GM12878 (cell line): ENCODE data around the gene ADORA2B. TPM values are rescaled to one million over a fixed set of nuclear protein-coding genes. Genes with fewer than 3 reads are reported as not detected.

Source experiments
- ATAC-seq: fragments of 200-7000 bp; cut with Tn5 transposase; 3 replicates; pipeline ENCODE4 v1.9.1; 2020; ENCODE audit warnings: mild to moderate bottlenecking, moderate library complexity
- Bru-seq: library from RNA; stranded (reverse); fragments of 400-500 nt; gene quantifications from one replicate; lab custom pipeline; 2021; lab: Mats Ljungman, UMichigan
- BruChase-seq, 2 experiments: library from RNA; stranded (reverse); fragments of 400-500 nt; gene quantifications; one replicate each; lab custom pipeline; 2021; lab: Mats Ljungman, UMichigan
- BruUV-seq: library from RNA; stranded (reverse); fragments of 400-500 nt; replicated peaks from 2 replicates; lab custom pipeline; 2021; lab: Mats Ljungman, UMichigan
- CTCF ChIA-PET: fragments of 300-600 bp; sonication (Branson Sonifier 250); formaldehyde crosslinking; extraction: SDS; loops from one replicate; lab custom pipeline; 2021; ENCODE audit warnings: inconsistent platforms; lab: Yijun Ruan, JAX
- POLR2A ChIA-PET: fragments of 350-600 bp; formaldehyde crosslinking; extraction: SDS; loops from one replicate; lab custom pipeline; 2021; ENCODE audit warnings: inconsistent platforms; lab: Charles Lee
- RAD21 ChIA-PET: fragments of 300-600 bp; sonication (Branson Sonifier 250); formaldehyde crosslinking; loops from one replicate; lab custom pipeline; 2023; ENCODE audit warnings: antibody characterized with exemption; ENCODE audit not compliant: unreplicated experiment; lab: Charles Lee
- SMC1A ChIA-PET: fragments of 300-600 bp; sonication (Branson Sonifier 250); formaldehyde crosslinking; loops from one replicate; lab custom pipeline; 2023; ENCODE audit not compliant: unreplicated experiment, uncharacterized antibody; lab: Charles Lee
- DNase-seq: peaks from one replicate; pipeline ENCODE4 v3.0.0-alpha.2; 2011; ENCODE audit warnings: low read depth, low spot score
- FAIRE-seq: peaks from 3 replicates; lab custom pipeline; 2011; peaks lifted over from hg19 to GRCh38; lab: Jason Lieb, UNC
- H2AFZ ChIP-seq: 2 replicates; pipeline ENCODE4 v1.6.0; 2011; ENCODE audit warnings: low read depth, low read length, control low read depth; ENCODE audit not compliant: control insufficient read depth
- H3K27ac ChIP-seq: 2 replicates; pipeline ENCODE4 v1.5.1; 2011; ENCODE audit warnings: control low read depth; ENCODE audit not compliant: control insufficient read depth, insufficient read depth
- H3K27me3 ChIP-seq, 2 experiments: replicated peaks in 1 of 2; 2 replicates each; pipeline versions ENCODE4 v1.6.0 to v1.6.1; 2011; ENCODE audit warnings: low read length in 1 of 2; ENCODE audit not compliant: control insufficient read depth in 2 of 2, insufficient read depth in 2 of 2
- H3K36me3 ChIP-seq, 2 experiments: 2 replicates each; pipeline ENCODE4 v1.5.1; 2011; ENCODE audit warnings: low read length in 1 of 2; ENCODE audit not compliant: control insufficient read depth in 2 of 2, insufficient read depth in 2 of 2
- H3K4me1 ChIP-seq: 2 replicates; pipeline ENCODE4 v1.6.1; 2011; ENCODE audit warnings: mild to moderate bottlenecking, low read length, moderate library complexity, mixed read lengths; ENCODE audit not compliant: control insufficient read depth, insufficient read depth
- H3K4me2 ChIP-seq: 2 replicates; pipeline ENCODE4 v1.6.0; 2011; ENCODE audit warnings: control low read depth; ENCODE audit not compliant: control insufficient read depth, insufficient read depth
- H3K4me3 ChIP-seq: fragments of 200-600 bp; sonication (generic); 2 replicates; pipeline ENCODE4 v1.5.1; 2016
- H3K79me2 ChIP-seq: 2 replicates; pipeline ENCODE4 v1.6.0; 2011; ENCODE audit warnings: low read length; ENCODE audit not compliant: control insufficient read depth, insufficient read depth
- H3K9ac ChIP-seq: 2 replicates; pipeline ENCODE4 v1.8.0; 2011; ENCODE audit warnings: low read length, control low read depth, mixed read lengths; ENCODE audit not compliant: control insufficient read depth, insufficient read depth
- H3K9me3 ChIP-seq: replicated peaks from 3 replicates; pipeline ENCODE4 v1.5.1; 2011; ENCODE audit warnings: mild to moderate bottlenecking, low read length; ENCODE audit not compliant: control insufficient read depth, insufficient read depth
- H4K20me1 ChIP-seq: 2 replicates; pipeline ENCODE4 v1.6.0; 2011; ENCODE audit not compliant: control insufficient read depth, insufficient read depth
- DPF2 ChIP-seq: fragments of 450-650 bp; IDR thresholded peaks from 2 replicates; pipeline ENCODE4 v1.6.1; 2017; ENCODE audit warnings: mild to moderate bottlenecking
- GATAD2B ChIP-seq: fragments of 450-650 bp; conservative IDR thresholded peaks from 2 replicates; pipeline ENCODE4 v1.6.1; 2017; ENCODE audit warnings: low read depth, mild to moderate bottlenecking, moderate library complexity
- MYC ChIP-seq: IDR thresholded peaks from 2 replicates; pipeline ENCODE4 v1.6.1; 2011; ENCODE audit warnings: mild to moderate bottlenecking, low read length, moderate library complexity, inconsistent platforms; ENCODE audit not compliant: insufficient read depth, insufficient replicate concordance, insufficient read length, severe bottlenecking
- RAD21 ChIP-seq: IDR thresholded peaks from 2 replicates; pipeline ENCODE4 v1.6.1; 2011; ENCODE audit warnings: mild to moderate bottlenecking, low read depth, low read length, moderate library complexity; ENCODE audit not compliant: insufficient read depth
- SIX5 ChIP-seq: IDR thresholded peaks from 2 replicates; pipeline ENCODE4 v1.6.1; 2011; ENCODE audit warnings: mild to moderate bottlenecking, low read depth, low read length, moderate library complexity; ENCODE audit not compliant: severe bottlenecking
- SMARCA5 ChIP-seq: fragments of 450-650 bp; IDR thresholded peaks from 2 replicates; pipeline ENCODE4 v1.6.1; 2017; ENCODE audit warnings: mild to moderate bottlenecking
- SUZ12 ChIP-seq: fragments of 200-600 bp; sonication (generic); IDR thresholded peaks from one replicate; pipeline ENCODE4 v1.6.1; 2018; ENCODE audit warnings: antibody characterized with exemption, mild to moderate bottlenecking; ENCODE audit not compliant: unreplicated experiment
- YBX1 ChIP-seq: fragments of 450-650 bp; IDR thresholded peaks from 2 replicates; pipeline ENCODE4 v1.6.1; 2016; ENCODE audit warnings: antibody characterized with exemption
- WGBS: methylation state at CpG from one replicate; pipeline ENCODE4 v1.1.6; 2016; ENCODE audit warnings: low lambda C conversion rate; ENCODE audit not compliant: insufficient replicate concordance, insufficient coverage; ENCODE audit errors: missing lambda C conversion rate; 5-methylcytosine and 5-hydroxymethylcytosine counted together
- in situ Hi-C: fragments of 300-500 bp; cut with MboI; formaldehyde crosslinking; loops from 9 replicates; pipeline ENCODE4 v1.14.3; 2018; ENCODE audit warnings: mixed read lengths
- intact Hi-C: fragments of 100-400 bp; cut with micrococcal nuclease; formaldehyde crosslinking; loops from one replicate; pipeline ENCODE4 v1.14.2; 2022; ENCODE audit not compliant: unreplicated experiment
- long read RNA-seq, 2 experiments: library from polyadenylated mRNA; unstranded; transcript quantifications; one replicate each; pipeline ENCODE4 v2.0.0, GENCODE V29; 2019 to 2020
- polyA minus RNA-seq, 3 experiments: library from RNA; depleted of rRNA, polyadenylated mRNA; stranded (reverse); fragments of >200 nt; gene quantifications; 2 replicates each; pipeline ENCODE4 v1.2.3, GENCODE V29; 2011
- polyA plus RNA-seq, 11 experiments: library from polyadenylated mRNA; depleted of rRNA in 4 of 11; unstranded in 6 of 11; stranded (reverse) in 5 of 11; fragments of >200 nt; fragmentation: Nextera tagmentation in 4 of 11; fragmentation: Illumina TruSeq in 1 of 11; extraction: Ambion mirVana in 4 of 11; extraction: Trizol in 1 of 11; gene quantifications; 1 replicate in 1 of 11; 2 replicates in 10 of 11; pipeline versions ENCODE4 v1.2.1 to v1.2.3, GENCODE V29; 2011 to 2016; ENCODE audit warnings: inconsistent platforms in 2 of 11, missing spikeins in 2 of 11, low read depth in 1 of 11
- total RNA-seq, 4 experiments: library from RNA; depleted of rRNA in 3 of 4; stranded (reverse); fragments of >200 nt in 3 of 4; fragmentation: Illumina TruSeq in 1 of 4; extraction: Trizol in 1 of 4; gene quantifications; 2 replicates each; pipeline versions ENCODE4 v1.2.1 to v1.2.3, GENCODE V29; 2013 to 2021
- TF ChIP-seq, protein P1 (sequence below): fragments of 150-350 bp; IDR thresholded peaks from 2 replicates; pipeline ENCODE4 v1.6.1; 2014; ENCODE audit warnings: mild to moderate bottlenecking, low read depth, low read length
- TF ChIP-seq, protein P2 (sequence below): IDR thresholded peaks from 2 replicates; pipeline ENCODE4 v1.6.1; 2012; ENCODE audit warnings: low read depth, low read length, improper control_type of control experiment
- TF ChIP-seq, protein P3 (sequence below): fragments of 450-650 bp; IDR thresholded peaks from 2 replicates; pipeline ENCODE4 v1.6.1; 2016; ENCODE audit warnings: mild to moderate bottlenecking, moderate library complexity, borderline replicate concordance

ADORA2B gene
- total RNA-seq (2013; cell fraction: nucleolus; rRNA removed) = 0.29 and 0.44 TPM in 2 replicates
- total RNA-seq (2014; rRNA removed) (0.11 and 0.17 TPM in 2 replicates), total RNA-seq (2014; rRNA removed; fragmentation: Illumina TruSeq; extraction: Trizol) (0.14 and 0.22 TPM in 2 replicates), total RNA-seq (2021) (0.21 and 0.31 TPM in 2 replicates), polyA plus RNA-seq (2011; rRNA removed) (0.15 and 0.19 TPM in 2 replicates), polyA plus RNA-seq (2014; fragmentation: Illumina TruSeq; extraction: Trizol) (0.09 TPM in 1 of 2 replicates, not detected in the other), polyA plus RNA-seq (2014; fragmentation: Nextera tagmentation; extraction: Ambion mirVana) (under 1 TPM; 0.13 to 0.16 TPM), polyA plus RNA-seq (2014; rRNA removed) (0.05 and 0.11 TPM in 2 replicates), polyA plus RNA-seq (2016; fragmentation: Nextera tagmentation; extraction: Ambion mirVana) (under 1 TPM; 0.35 to 0.42 TPM), polyA minus RNA-seq (2011; rRNA and poly(A)+ RNA removed) (0.26 and 0.37 TPM in 2 replicates), Bru-seq, nascent RNA (percentile 38 among the genes with signal in this experiment), BruChase-seq, experiment 1, labeled RNA remaining after a 6-hour chase (percentile 27 among the genes with signal in this experiment), BruChase-seq, experiment 2, labeled RNA remaining after a 2-hour chase (percentile 25 among the genes with signal in this experiment)
- polyA plus RNA-seq (2011; ENCODE audit: low read depth) = not detected
- 0.27 and 0.28 TPM in 2 replicates for polyA plus RNA-seq (2011; cell fraction: cytosol; rRNA removed)
- 0.06 TPM in 1 of 2 replicates, not detected in the other for polyA plus RNA-seq (2011; cell fraction: nucleus; rRNA removed)
- polyA plus RNA-seq (2012) = 0.28 TPM in 1 of 2 replicates, not detected in the other
- polyA minus RNA-seq (2011; cell fraction: cytosol; rRNA and poly(A)+ RNA removed) = not detected in 2 replicates
- polyA minus RNA-seq (2011; cell fraction: nucleus; rRNA and poly(A)+ RNA removed) = 0.24 TPM in 1 of 2 replicates, not detected in the other
- long read RNA-seq, experiment 1 = 0 reads
- long read RNA-seq, experiment 2 = 0 reads

DNA sequence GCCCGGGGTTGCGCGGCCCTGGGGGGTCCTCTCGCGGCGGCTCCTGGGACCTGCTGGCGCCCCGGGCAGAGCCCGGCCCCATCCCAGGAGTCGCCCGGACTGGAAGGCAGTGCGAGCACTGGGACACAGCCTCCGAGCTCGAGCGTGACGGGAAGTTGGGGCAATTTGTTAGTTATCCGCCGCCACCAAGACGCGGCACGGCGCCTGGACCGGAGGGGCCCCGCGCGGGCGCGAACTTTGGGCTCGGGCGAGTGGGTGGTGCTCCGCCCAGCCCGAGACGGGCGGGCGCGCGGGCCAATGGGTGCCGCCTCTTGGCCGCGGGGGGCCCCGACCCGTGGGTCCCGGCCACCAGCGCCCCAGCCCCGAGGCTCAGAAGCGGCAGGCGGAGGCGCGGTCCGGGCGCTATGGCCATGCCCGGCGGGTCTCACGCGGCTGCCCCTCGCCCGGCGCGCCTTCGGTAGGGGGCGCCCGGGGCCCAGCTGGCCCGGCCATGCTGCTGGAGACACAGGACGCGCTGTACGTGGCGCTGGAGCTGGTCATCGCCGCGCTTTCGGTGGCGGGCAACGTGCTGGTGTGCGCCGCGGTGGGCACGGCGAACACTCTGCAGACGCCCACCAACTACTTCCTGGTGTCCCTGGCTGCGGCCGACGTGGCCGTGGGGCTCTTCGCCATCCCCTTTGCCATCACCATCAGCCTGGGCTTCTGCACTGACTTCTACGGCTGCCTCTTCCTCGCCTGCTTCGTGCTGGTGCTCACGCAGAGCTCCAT, at the start of gene ADORA2B:
Gene ADORA2B, plus strand, starts transcription at position 372 of the 768 bp plus-strand sequence. Its CDS starts 119 bp downstream, at position 491.
- peak within 1 kb of the TSS; percentile 79 for H3K4me2 ChIP-seq
- POLR2A ChIA-PET = no interaction called here
- H3K79me2 ChIP-seq = no peaks in the 10 kb centered on the region
- SMC1A ChIA-PET = interaction anchor here (1.5 kb wide), 1 partner anchor 53 kb away, joined by 5 read pairs; no protein-coding TSS in a partner anchor
- no peaks in the 10 kb centered on the region for H3K36me3 ChIP-seq
- no peaks in the 10 kb centered on the region for H3K4me1 ChIP-seq
- intact Hi-C loops (loop anchor here (1.0 kb wide), 1 partner anchor 53 kb away; no protein-coding TSS in a partner anchor), in situ Hi-C loops (no loop called here)
- no peaks in the 10 kb centered on the region for H4K20me1 ChIP-seq
- CTCF ChIA-PET = interaction anchor here (0.9 to 2.4 kb wide), 2 partner anchors 31 to 54 kb away, joined by 3 to 10 read pairs; partner anchors contain the start of genes TTC19 and ZSWIM7
- H3K27me3 ChIP-seq = peaks cover 7 to 17% of the 10 kb centered on the region in 2 experiments
- FAIRE-seq = no peak
- H3K9ac ChIP-seq = no peak within 1 kb of the TSS; the same call in 1 of the 2 replicates
- ATAC-seq = peak; percentile 77
- H3K27ac ChIP-seq = no peak within 1 kb of the TSS
- DNase-seq = no peak
- 2% methylated on average over 59 of the region's 88 CpGs for WGBS
- peaks cover 2% of the 10 kb centered on the region; the same call in 2 of the 3 replicates for H3K9me3 ChIP-seq
- H2AFZ ChIP-seq = peak within 1 kb of the TSS; percentile 61
- no TSS peak for BruUV-seq
- RAD21 ChIA-PET = interaction anchor here (1.4 kb wide), 2 partner anchors 53 to 54 kb away, joined by 3 to 4 read pairs; partner anchors contain the start of gene ZSWIM7
- H3K4me3 ChIP-seq = peak within 1 kb of the TSS; percentile 32; the same call in 1 of the 2 replicates
- TF ChIP-seq MYC (no peak), RAD21 (peak; percentile 28; the same call in 1 of the 2 replicates), DPF2 (0 out of 2 replicates have a peak, but pooled peaks have one; percentile 56), SIX5 (no peak), SUZ12 (no peak), YBX1 (no peak), GATAD2B (no peak; the same call in 1 of the 2 replicates), SMARCA5 (0 out of 2 replicates have a peak, but pooled peaks have one; percentile 54)
- TF ChIP-seq, protein P1, sequence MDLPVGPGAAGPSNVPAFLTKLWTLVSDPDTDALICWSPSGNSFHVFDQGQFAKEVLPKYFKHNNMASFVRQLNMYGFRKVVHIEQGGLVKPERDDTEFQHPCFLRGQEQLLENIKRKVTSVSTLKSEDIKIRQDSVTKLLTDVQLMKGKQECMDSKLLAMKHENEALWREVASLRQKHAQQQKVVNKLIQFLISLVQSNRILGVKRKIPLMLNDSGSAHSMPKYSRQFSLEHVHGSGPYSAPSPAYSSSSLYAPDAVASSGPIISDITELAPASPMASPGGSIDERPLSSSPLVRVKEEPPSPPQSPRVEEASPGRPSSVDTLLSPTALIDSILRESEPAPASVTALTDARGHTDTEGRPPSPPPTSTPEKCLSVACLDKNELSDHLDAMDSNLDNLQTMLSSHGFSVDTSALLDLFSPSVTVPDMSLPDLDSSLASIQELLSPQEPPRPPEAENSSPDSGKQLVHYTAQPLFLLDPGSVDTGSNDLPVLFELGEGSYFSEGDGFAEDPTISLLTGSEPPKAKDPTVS = no peak
- TF ChIP-seq, protein P2, sequence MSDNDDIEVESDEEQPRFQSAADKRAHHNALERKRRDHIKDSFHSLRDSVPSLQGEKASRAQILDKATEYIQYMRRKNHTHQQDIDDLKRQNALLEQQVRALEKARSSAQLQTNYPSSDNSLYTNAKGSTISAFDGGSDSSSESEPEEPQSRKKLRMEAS = no peak
- TF ChIP-seq, protein P3, sequence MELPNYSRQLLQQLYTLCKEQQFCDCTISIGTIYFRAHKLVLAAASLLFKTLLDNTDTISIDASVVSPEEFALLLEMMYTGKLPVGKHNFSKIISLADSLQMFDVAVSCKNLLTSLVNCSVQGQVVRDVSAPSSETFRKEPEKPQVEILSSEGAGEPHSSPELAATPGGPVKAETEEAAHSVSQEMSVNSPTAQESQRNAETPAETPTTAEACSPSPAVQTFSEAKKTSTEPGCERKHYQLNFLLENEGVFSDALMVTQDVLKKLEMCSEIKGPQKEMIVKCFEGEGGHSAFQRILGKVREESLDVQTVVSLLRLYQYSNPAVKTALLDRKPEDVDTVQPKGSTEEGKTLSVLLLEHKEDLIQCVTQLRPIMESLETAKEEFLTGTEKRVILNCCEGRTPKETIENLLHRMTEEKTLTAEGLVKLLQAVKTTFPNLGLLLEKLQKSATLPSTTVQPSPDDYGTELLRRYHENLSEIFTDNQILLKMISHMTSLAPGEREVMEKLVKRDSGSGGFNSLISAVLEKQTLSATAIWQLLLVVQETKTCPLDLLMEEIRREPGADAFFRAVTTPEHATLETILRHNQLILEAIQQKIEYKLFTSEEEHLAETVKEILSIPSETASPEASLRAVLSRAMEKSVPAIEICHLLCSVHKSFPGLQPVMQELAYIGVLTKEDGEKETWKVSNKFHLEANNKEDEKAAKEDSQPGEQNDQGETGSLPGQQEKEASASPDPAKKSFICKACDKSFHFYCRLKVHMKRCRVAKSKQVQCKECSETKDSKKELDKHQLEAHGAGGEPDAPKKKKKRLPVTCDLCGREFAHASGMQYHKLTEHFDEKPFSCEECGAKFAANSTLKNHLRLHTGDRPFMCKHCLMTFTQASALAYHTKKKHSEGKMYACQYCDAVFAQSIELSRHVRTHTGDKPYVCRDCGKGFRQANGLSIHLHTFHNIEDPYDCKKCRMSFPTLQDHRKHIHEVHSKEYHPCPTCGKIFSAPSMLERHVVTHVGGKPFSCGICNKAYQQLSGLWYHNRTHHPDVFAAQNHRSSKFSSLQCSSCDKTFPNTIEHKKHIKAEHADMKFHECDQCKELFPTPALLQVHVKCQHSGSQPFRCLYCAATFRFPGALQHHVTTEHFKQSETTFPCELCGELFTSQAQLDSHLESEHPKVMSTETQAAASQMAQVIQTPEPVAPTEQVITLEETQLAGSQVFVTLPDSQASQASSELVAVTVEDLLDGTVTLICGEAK = no peak
